ENCODE data around the gene CCDC106.

CCDC106 gene

GRCh38 chr19:55666343-55667005 lies 18.5 kb downstream of the CCDC106 start:
- in situ Hi-C loops (cut with HindIII; ENCODE audit: low sequenced_read_pairs): no loop called here

GRCh38 chr19:55667006-55667381 lies 19.0 kb downstream of the CCDC106 start:
- in situ Hi-C loops (cut with HindIII; ENCODE audit: low sequenced_read_pairs): no loop called here

GRCh38 chr19:55667511-55667910 lies 19.5 kb downstream of the CCDC106 start:
- in situ Hi-C loops (cut with HindIII; ENCODE audit: low sequenced_read_pairs): no loop called here

GRCh38 chr19:55667958-55668357 lies 19.9 kb downstream of the CCDC106 start:
- in situ Hi-C loops (cut with HindIII; ENCODE audit: low sequenced_read_pairs): no loop called here

GRCh38 chr19:55668603-55669348 lies 20.8 kb downstream of the CCDC106 start:
- in situ Hi-C loops (cut with HindIII; ENCODE audit: low sequenced_read_pairs): no loop called here

GRCh38 chr19:55669418-55670279 lies 21.6 kb downstream of the CCDC106 start:
- in situ Hi-C loops (cut with HindIII; ENCODE audit: low sequenced_read_pairs): no loop called here

GRCh38 chr19:55670280-55671053 lies 22.5 kb downstream of the CCDC106 start:
- in situ Hi-C loops (cut with HindIII; ENCODE audit: low sequenced_read_pairs): no loop called here

- in situ Hi-C loops (cut with HindIII; ENCODE audit: low sequenced_read_pairs): no loop called here
Observed at GRCh38 chr19:55671054-55671378, 23.0 kb downstream of the CCDC106 start.

GRCh38 chr19:55672418-55672817 lies 24.4 kb downstream of the CCDC106 start:
- in situ Hi-C loops (cut with HindIII; ENCODE audit: low sequenced_read_pairs): no loop called here

- in situ Hi-C loops (cut with HindIII; ENCODE audit: low sequenced_read_pairs): no loop called here
Observed at GRCh38 chr19:55673465-55673864, 25.5 kb downstream of the CCDC106 start.

- in situ Hi-C loops (cut with HindIII; ENCODE audit: low sequenced_read_pairs): no loop called here
Observed at GRCh38 chr19:55673889-55674288, 25.9 kb downstream of the CCDC106 start.

- in situ Hi-C loops (cut with HindIII; ENCODE audit: low sequenced_read_pairs): no loop called here
Observed at GRCh38 chr19:55674459-55674840, 26.4 kb downstream of the CCDC106 start.

GRCh38 chr19:55674841-55675660 lies 27.0 kb downstream of the CCDC106 start, which contains the start of gene EPN1:
EPN1 (plus strand) TSS chr19:55675226; CDS start chr19:55678628, 3,402 bp downstream.
- in situ Hi-C loops (cut with HindIII; ENCODE audit: low sequenced_read_pairs): no loop called here

GRCh38 chr19:55675661-55676354 lies 27.8 kb downstream of the CCDC106 start:
- in situ Hi-C loops (cut with HindIII; ENCODE audit: low sequenced_read_pairs): no loop called here

GRCh38 chr19:55676383-55676782 lies 28.4 kb downstream of the CCDC106 start:
- in situ Hi-C loops (cut with HindIII; ENCODE audit: low sequenced_read_pairs): no loop called here

- in situ Hi-C loops (cut with HindIII; ENCODE audit: low sequenced_read_pairs): no loop called here
Observed at GRCh38 chr19:55676889-55677505, 29.0 kb downstream of the CCDC106 start.

- in situ Hi-C loops (cut with HindIII; ENCODE audit: low sequenced_read_pairs): no loop called here
Observed at GRCh38 chr19:55677572-55678028, 29.6 kb downstream of the CCDC106 start.

- in situ Hi-C loops (cut with HindIII; ENCODE audit: low sequenced_read_pairs): no loop called here
Observed at GRCh38 chr19:55678121-55678671, 30.2 kb downstream of the CCDC106 start.

All from DLD1 (cell line).